ENCODE data around the gene FNIP2.
"Not testable (repeated sequence)": the region's sequence is repeated elsewhere in the genome, so short reads cannot be mapped to it uniquely, and the experiment has no call there.

FNIP2 gene

GRCh38 chr4:158788516-158788915, 19.7 kb downstream of the FNIP2 start:
- Histone ChIP-seq H3K4me3 (ENCODE audit: low read depth, low read length) (no peak overlapping the region), H3K27ac (ENCODE audit: extremely low read depth, low read depth, low read length) (no peak overlapping the region), H3K4me1 (ENCODE audit: control insufficient read depth, insufficient read depth, low read length) (peaks cover 20% of the 10 kb centered on the region), H3K36me3 (ENCODE audit: control insufficient read depth in 2 of 2, insufficient read depth in 1 of 2, low read length in 2 of 2) (no peaks in the 10 kb centered on the region), H3K9me3 (ENCODE audit: control insufficient read depth, insufficient read depth, low read depth, low read length) (no peaks in the 10 kb centered on the region)
- TF ChIP-seq ZNF10 (tag by site-specific recombination; IDR thresholded peaks at IDR 0.05) = peak; percentile 54; the same call in 1 of the 2 replicates
- TF ChIP-seq ZNF777 (tag by site-specific recombination; IDR thresholded peaks at IDR 0.05; ENCODE audit: borderline replicate concordance) = no peak
- CTCF ChIA-PET = no interaction called here
- POLR2A ChIA-PET = no interaction called here

GRCh38 chr4:158789853-158790252, 21.0 kb downstream of the FNIP2 start:
- POLR2A ChIA-PET = no interaction called here
- Histone ChIP-seq H3K4me3 (ENCODE audit: low read depth, low read length) (no peak overlapping the region), H3K9me3 (ENCODE audit: control insufficient read depth, insufficient read depth, low read depth, low read length) (no peaks in the 10 kb centered on the region), H3K36me3 (ENCODE audit: control insufficient read depth in 2 of 2, insufficient read depth in 1 of 2, low read length in 2 of 2) (no peaks in the 10 kb centered on the region), H3K27ac (ENCODE audit: extremely low read depth, low read depth, low read length) (no peak overlapping the region), H3K4me1 (ENCODE audit: control insufficient read depth, insufficient read depth, low read length) (peaks cover 18% of the 10 kb centered on the region)
- TF ChIP-seq SP7 (tag by site-specific recombination; IDR thresholded peaks at IDR 0.05) = no peak
- TF ChIP-seq ZNF302 (tag by site-specific recombination; IDR thresholded peaks at IDR 0.05; ENCODE audit: low read depth) = no peak
- TF ChIP-seq GFI1B (tag by site-specific recombination; IDR thresholded peaks at IDR 0.05) = no peak
- CTCF ChIA-PET = interaction anchor here (0.5 to 2.0 kb wide), 3 partner anchors 60 to 1694 kb away, joined by 3 to 6 read pairs (median 5); no protein-coding TSS in a partner anchor

GRCh38 chr4:158793021-158793420, 24.2 kb downstream of the FNIP2 start:
- CTCF ChIA-PET = no interaction called here
- no peak overlapping the region for H3K27ac ChIP-seq (ENCODE audit: extremely low read depth, low read depth, low read length)
- TF ChIP-seq PRDM6 (tag by site-specific recombination; IDR thresholded peaks at IDR 0.05) (no peak), YY2 (tag by site-specific recombination; IDR thresholded peaks at IDR 0.05) (no peak), ZNF677 (tag by site-specific recombination; IDR thresholded peaks at IDR 0.05) (no peak), HOXA7 (CRISPR knock-in tag; IDR thresholded peaks at IDR 0.05; ENCODE audit: borderline replicate concordance) (no peak), ZNF214 (tag by site-specific recombination; IDR thresholded peaks at IDR 0.05; ENCODE audit: borderline replicate concordance) (no peak), ZNF48 (tag by site-specific recombination; IDR thresholded peaks at IDR 0.05) (no peak), ZNF544 (tag by site-specific recombination; IDR thresholded peaks at IDR 0.05) (no peak), ZNF266 (tag by site-specific recombination; IDR thresholded peaks at IDR 0.05; ENCODE audit: low read depth) (no peak)

GRCh38 chr4:158793430-158793829, 24.6 kb downstream of the FNIP2 start:
- 0 out of 2 replicates have a peak, but pooled peaks have one; percentile 16 for TF ChIP-seq WT1 (tag by site-specific recombination; IDR thresholded peaks at IDR 0.05)
- H3K9me3 ChIP-seq (ENCODE audit: control insufficient read depth, insufficient read depth, low read depth, low read length); POLR2A ChIA-PET; H3K36me3 ChIP-seq (ENCODE audit: control insufficient read depth in 2 of 2, insufficient read depth in 1 of 2, low read length in 2 of 2); CTCF ChIA-PET; H3K4me1 ChIP-seq (ENCODE audit: control insufficient read depth, insufficient read depth, low read length); H3K4me3 ChIP-seq (ENCODE audit: low read depth, low read length); H3K27ac ChIP-seq (ENCODE audit: extremely low read depth, low read depth, low read length): not testable (repeated sequence)

More at GRCh38 chr4:158793021-158793420, 24.2 kb downstream of the FNIP2 start:
- Histone ChIP-seq H3K4me1 (ENCODE audit: control insufficient read depth, insufficient read depth, low read length) (0 out of 2 replicates have a peak, but pooled peaks cover 2% of the 10 kb centered on the region), H3K9me3 (ENCODE audit: control insufficient read depth, insufficient read depth, low read depth, low read length) (no peaks in the 10 kb centered on the region), H3K4me3 (ENCODE audit: low read depth, low read length) (no peak overlapping the region), H3K36me3 (ENCODE audit: control insufficient read depth in 2 of 2, insufficient read depth in 1 of 2, low read length in 2 of 2) (no peaks in the 10 kb centered on the region)
- POLR2A ChIA-PET = no interaction called here
